Adrenal gland (tissue), 12 donors: ENCODE measurements around the gene PER1. TPM values are rescaled to one million over a fixed set of nuclear protein-coding genes. Genes with fewer than 3 reads are reported as not detected.
"Not testable (repeated sequence)": the region's sequence is repeated elsewhere in the genome, so short reads cannot be mapped to it uniquely, and the experiment has no call there.

Experiments used
- DNase-seq, 7 donors: peaks; one replicate each; pipeline ENCODE4 v3.0.0-alpha.2; 2019 to 2020
- H3K27ac ChIP-seq, 5 donors: fragments of 200-600 bp; sonication (generic) in 4 of 5; 1 replicate in 3 of 5; 2 replicates in 2 of 5; pipeline versions ENCODE4 v1.5.1 to v1.8.0; 2016 to 2020; ENCODE audit warnings: mild to moderate bottlenecking in 1 of 5
- H3K27me3 ChIP-seq: fragments of 200-600 bp; 2 replicates; pipeline ENCODE4 v1.8.0; 2021
- H3K36me3 ChIP-seq, 2 donors: fragments of 200-600 bp; replicated peaks in 1 of 2; 1 replicate in 1 of 2; 2 replicates in 1 of 2; pipeline versions ENCODE4 v1.5.1 to v1.8.0; 2018 to 2022
- H3K4me1 ChIP-seq, 2 donors: fragments of 200-600 bp; replicated peaks in 1 of 2; 1 replicate in 1 of 2; 2 replicates in 1 of 2; pipeline versions ENCODE4 v1.5.1 to v1.8.0; 2018 to 2021
- H3K4me3 ChIP-seq, 4 donors: fragments of 200-600 bp; sonication (generic) in 3 of 4; one replicate each; pipeline ENCODE4 v1.5.1; 2016 to 2018
- H3K9me3 ChIP-seq, 3 donors: fragments of 200-600 bp; sonication (generic) in 1 of 3; replicated peaks in 1 of 3; 1 replicate in 2 of 3; 2 replicates in 1 of 3; pipeline versions ENCODE4 v1.5.1 to v1.8.0; 2016 to 2021
- POLR2A ChIP-seq, 2 donors: fragments of 450-650 bp; IDR thresholded peaks; one replicate each; pipeline ENCODE4 v1.6.1; 2017; ENCODE audit warnings: antibody characterized with exemption in 2 of 2, mild to moderate bottlenecking in 2 of 2, moderate library complexity in 1 of 2
- WGBS, 4 donors: extraction: QIAGEN DNeasy Blood & Tissue Kit in 2 of 4; methylation state at CpG; one replicate each; pipeline versions ENCODE4 v1.1.5 to v1.1.7; 2013 to 2017; 5-methylcytosine and 5-hydroxymethylcytosine counted together
- intact Hi-C, 2 donors: fragments of 100-400 bp; cut with DNase I; formaldehyde crosslinking; loops; one replicate each; pipeline versions ENCODE4 v1.14.1 to v1.15.0; 2022 to 2023
- polyA plus RNA-seq, 3 donors: library from polyadenylated mRNA; stranded (reverse); fragments of 200-250 nt in 2 of 3; fragments of 350-450 nt in 1 of 3; fragmentation: Illumina TruSeq in 1 of 3; extraction: RNeasy Lipid Tissue Mini Kit (QIAGEN cat#74804) in 1 of 3; gene quantifications; one replicate each; pipeline ENCODE4 v1.2.3, GENCODE V29; 2013 to 2014
- total RNA-seq, 9 donors: library from RNA; depleted of rRNA in 4 of 9; stranded (reverse); fragments of >200 nt in 4 of 9; fragments of 120-200 nt in 1 of 9; fragmentation: NEBNext Ultra II Directional in 1 of 9; extraction: Animal tissue kit (Norgen Biotek cat#: 25700) in 1 of 9; gene quantifications; one replicate each; pipeline versions ENCODE4 v1.1.0 to v1.2.4, GENCODE V29; 2013 to 2023
- TF ChIP-seq, protein P1 (sequence below), 6 experiments: fragments of 450-650 bp in 4 of 6; fragments of 200-600 bp in 2 of 6; sonication (generic) in 1 of 6; IDR thresholded peaks; 1 replicate in 5 of 6; 2 replicates in 1 of 6; pipeline versions ENCODE4 v1.5.1 to v1.8.0; 2016 to 2021; ENCODE audit warnings: antibody characterized with exemption in 6 of 6, mild to moderate bottlenecking in 2 of 6, moderate library complexity in 1 of 6
- donor health status: healthy with polysubstance abuse.
- donor health status: Bipolar disorder and iron deficiency.
- donor health status: DM: yes; HTN: yes; CAD: no.
- donor health status: DM: no; HTN: no; CAD: no.
- donor health status: DM: no; HTN: no; CAD: no.
- donor health status: DM: yes; HTN: yes; CAD: no.

The PER1 gene
- total and polyA plus RNA-seq, 12 donors, result 9.9 to 360 (median 108) TPM

DNA sequence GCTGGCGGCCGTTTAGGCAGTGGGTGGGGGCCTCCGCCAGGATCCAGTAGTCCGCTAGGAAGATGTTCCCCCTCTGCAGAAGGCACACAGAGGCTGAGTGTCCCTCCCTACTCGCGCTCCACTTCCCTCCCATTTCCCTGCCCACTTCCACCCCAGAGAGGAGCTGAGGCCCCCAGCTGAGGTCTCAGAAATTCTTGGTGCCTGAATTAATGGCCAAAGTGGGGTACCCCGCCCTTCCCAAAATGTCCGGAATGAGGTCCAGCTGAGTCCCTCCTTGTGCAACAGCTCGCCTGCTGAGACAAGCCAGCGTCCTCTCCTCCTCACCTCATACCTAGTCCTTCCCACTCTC lies 41.8 kb downstream of the PER1 start:
- DNase-seq, result no peak
- TF ChIP-seq, protein P1, sequence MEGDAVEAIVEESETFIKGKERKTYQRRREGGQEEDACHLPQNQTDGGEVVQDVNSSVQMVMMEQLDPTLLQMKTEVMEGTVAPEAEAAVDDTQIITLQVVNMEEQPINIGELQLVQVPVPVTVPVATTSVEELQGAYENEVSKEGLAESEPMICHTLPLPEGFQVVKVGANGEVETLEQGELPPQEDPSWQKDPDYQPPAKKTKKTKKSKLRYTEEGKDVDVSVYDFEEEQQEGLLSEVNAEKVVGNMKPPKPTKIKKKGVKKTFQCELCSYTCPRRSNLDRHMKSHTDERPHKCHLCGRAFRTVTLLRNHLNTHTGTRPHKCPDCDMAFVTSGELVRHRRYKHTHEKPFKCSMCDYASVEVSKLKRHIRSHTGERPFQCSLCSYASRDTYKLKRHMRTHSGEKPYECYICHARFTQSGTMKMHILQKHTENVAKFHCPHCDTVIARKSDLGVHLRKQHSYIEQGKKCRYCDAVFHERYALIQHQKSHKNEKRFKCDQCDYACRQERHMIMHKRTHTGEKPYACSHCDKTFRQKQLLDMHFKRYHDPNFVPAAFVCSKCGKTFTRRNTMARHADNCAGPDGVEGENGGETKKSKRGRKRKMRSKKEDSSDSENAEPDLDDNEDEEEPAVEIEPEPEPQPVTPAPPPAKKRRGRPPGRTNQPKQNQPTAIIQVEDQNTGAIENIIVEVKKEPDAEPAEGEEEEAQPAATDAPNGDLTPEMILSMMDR (IDR thresholded peaks at IDR 0.05), result no peak
- TF ChIP-seq POLR2A (IDR thresholded peaks at IDR 0.05), result no peak
- Histone ChIP-seq H3K9me3 (no peaks in the 10 kb centered on the region), H3K4me3 (no peak overlapping the region), H3K27me3 (peaks cover 39% of the 10 kb centered on the region), H3K4me1 (peaks cover 0 to 6% of the 10 kb centered on the region in 2 donors), H3K27ac (no peak overlapping the region), H3K36me3 (no peaks in the 10 kb centered on the region)
- WGBS, 4 donors, result 23 to 56% (median 44%) methylated on average over 6 to 10 of the region's 10 CpGs
- intact Hi-C loops, result loop anchor here (5.0 kb wide), 1 partner anchor 33 kb away; no protein-coding TSS in a partner anchor

- Histone ChIP-seq H3K4me1 (peaks cover 0 to 6% of the 10 kb centered on the region in 2 donors), H3K27ac (no peak overlapping the region), H3K27me3 (peaks cover 33% of the 10 kb centered on the region), H3K9me3 (no peaks in the 10 kb centered on the region), H3K4me3 (peak overlapping the region in 1 of 4 donors; percentile 13), H3K36me3 (no peaks in the 10 kb centered on the region)
- 8 to 39% (median 14%) methylated on average over 12 to 63 of the region's 63 CpGs for WGBS, 4 donors
- DNase-seq, result peak in 6 of 7 donors; percentile 46 to 69 (median 61)
- no peak for TF ChIP-seq POLR2A (IDR thresholded peaks at IDR 0.05)
- TF ChIP-seq, protein P1 (IDR thresholded peaks at IDR 0.05), result peak; percentile 60 to 82 (median 70)
- intact Hi-C loops, result loop anchor here (5.0 kb wide), 1 partner anchor 33 kb away; no protein-coding TSS in a partner anchor
These were observed 42.3 kb downstream of the PER1 start for GRCh38 chr17:8109661-8110455.

DNA sequence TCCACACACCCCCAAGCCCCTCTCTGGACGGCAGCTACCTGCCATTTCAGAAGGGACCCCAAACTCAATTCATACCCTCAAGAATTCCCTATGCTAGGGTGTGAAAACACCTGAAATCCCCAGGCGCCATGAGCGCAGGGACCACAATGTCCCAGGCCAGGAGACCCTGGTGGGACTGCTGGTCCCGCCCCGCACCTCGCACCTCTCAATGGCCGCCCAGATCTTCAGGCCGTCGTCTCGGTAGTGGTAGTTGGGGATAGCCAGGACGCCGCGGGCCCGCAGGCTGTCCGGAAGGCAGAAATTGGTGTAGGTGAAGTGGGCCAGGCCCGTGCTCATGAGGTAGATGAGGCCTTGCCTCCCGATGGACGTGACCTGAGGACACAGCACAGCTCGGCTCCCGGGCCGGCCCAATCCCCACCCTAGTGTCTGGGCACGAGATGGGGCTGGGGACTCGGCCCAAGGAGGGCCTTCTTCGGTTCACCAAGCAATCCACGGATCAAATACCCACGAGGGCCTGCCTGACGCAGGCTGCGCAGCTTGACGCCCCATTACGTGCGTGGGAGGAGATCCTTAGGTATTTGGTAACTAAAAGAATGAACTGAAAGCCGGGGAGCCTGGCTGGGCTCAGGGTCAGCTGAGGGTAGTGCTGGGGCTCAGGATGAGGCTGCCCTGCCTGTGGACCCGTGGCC lies 43.1 kb downstream of the PER1 start:
- no peaks in the 10 kb centered on the region for H3K36me3 ChIP-seq
- intact Hi-C loops, result no loop called here
- peaks cover 33% of the 10 kb centered on the region for H3K27me3 ChIP-seq
- peaks cover 0 to 6% of the 10 kb centered on the region in 2 donors for H3K4me1 ChIP-seq
- TF ChIP-seq POLR2A (IDR thresholded peaks at IDR 0.05), result no peak
- TF ChIP-seq, protein P1 (IDR thresholded peaks at IDR 0.05), result no peak
- 78 to 85% (median 84%) methylated on average over 22 to 33 of the region's 33 CpGs for WGBS, 4 donors
- H3K9me3 ChIP-seq, result no peaks in the 10 kb centered on the region
- no peak overlapping the region for H3K27ac ChIP-seq
- H3K4me3 ChIP-seq, result no peak overlapping the region
- no peak for DNase-seq

DNA sequence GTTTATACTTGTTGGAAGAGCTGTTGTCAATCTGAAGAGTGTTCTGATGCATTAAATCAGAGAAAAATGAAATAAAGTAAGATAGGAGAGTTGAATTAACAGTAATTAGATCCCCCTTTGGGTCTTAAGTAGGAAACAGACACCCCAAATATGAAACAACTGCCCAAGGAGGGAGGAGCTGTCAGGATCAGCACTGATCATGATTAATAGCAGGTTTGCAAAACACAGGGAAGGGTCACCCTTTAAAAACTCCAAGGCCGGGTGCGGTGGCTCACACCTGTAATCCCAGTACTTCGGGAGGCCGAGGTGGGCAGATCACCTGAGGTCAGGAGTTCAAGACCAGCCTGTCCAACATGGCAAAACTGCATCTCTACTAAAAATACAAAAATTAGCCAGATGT lies 45.2 kb downstream of the PER1 start:
- H3K27ac ChIP-seq, result not testable (repeated sequence)

More for the DNA sequence above, 45.2 kb downstream of the PER1 start:
- H3K36me3 ChIP-seq, H3K4me1 ChIP-seq, intact Hi-C loops, H3K9me3 ChIP-seq, H3K4me3 ChIP-seq, DNase-seq: not testable (repeated sequence)
- H3K27me3 ChIP-seq, result peaks cover 20% of the 10 kb centered on the region
- 63 to 86% (median 79%) methylated on average over 4 of the region's 4 CpGs for WGBS, 4 donors
